Ishikawa (cell line): Measurements from ENCODE around the gene SLC31A2.

Experiments
- CEBPB ChIP-seq: IDR thresholded peaks from 2 replicates; pipeline ENCODE4 v1.6.1; 2012
- CREB1 ChIP-seq: IDR thresholded peaks from 2 replicates; pipeline ENCODE4 v1.6.1; 2012; ENCODE audit warnings: low read depth
- EGR1 ChIP-seq: IDR thresholded peaks from 2 replicates; pipeline ENCODE4 v1.6.1; 2012
- EP300 ChIP-seq: IDR thresholded peaks from 2 replicates; pipeline ENCODE4 v1.6.1; 2012; ENCODE audit warnings: borderline replicate concordance
- FOXM1 ChIP-seq: IDR thresholded peaks from 2 replicates; pipeline ENCODE4 v1.6.1; 2012; ENCODE audit warnings: low read depth, borderline replicate concordance
- NFIC ChIP-seq: IDR thresholded peaks from 2 replicates; pipeline ENCODE4 v1.6.1; 2012
- RAD21 ChIP-seq: IDR thresholded peaks from 2 replicates; pipeline ENCODE4 v1.6.1; 2012; ENCODE audit warnings: low read depth
- TAF1 ChIP-seq: IDR thresholded peaks from 2 replicates; pipeline ENCODE4 v1.6.1; 2012; ENCODE audit warnings: low read depth, mild to moderate bottlenecking
- TCF12 ChIP-seq: IDR thresholded peaks from 2 replicates; pipeline ENCODE4 v1.6.1; 2012; ENCODE audit warnings: low read depth
- TEAD4 ChIP-seq: IDR thresholded peaks from 2 replicates; pipeline ENCODE4 v1.6.1; 2012
- YY1 ChIP-seq: IDR thresholded peaks from 2 replicates; pipeline ENCODE4 v1.6.1; 2012; ENCODE audit warnings: low read depth
- ZBTB7A ChIP-seq: IDR thresholded peaks from 2 replicates; pipeline ENCODE4 v1.6.1; 2012; ENCODE audit warnings: low read depth
- TF ChIP-seq, protein P1 (sequence below): IDR thresholded peaks from 2 replicates; pipeline ENCODE4 v1.6.1; 2012
- TF ChIP-seq, protein P2 (sequence below): IDR thresholded peaks from 2 replicates; pipeline ENCODE4 v1.6.1; 2012
- TF ChIP-seq, protein P3 (sequence below): IDR thresholded peaks from 2 replicates; pipeline ENCODE4 v1.6.1; 2012; ENCODE audit warnings: low read depth, mild to moderate bottlenecking

Gene SLC31A2, protein sequence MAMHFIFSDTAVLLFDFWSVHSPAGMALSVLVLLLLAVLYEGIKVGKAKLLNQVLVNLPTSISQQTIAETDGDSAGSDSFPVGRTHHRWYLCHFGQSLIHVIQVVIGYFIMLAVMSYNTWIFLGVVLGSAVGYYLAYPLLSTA

DNA sequence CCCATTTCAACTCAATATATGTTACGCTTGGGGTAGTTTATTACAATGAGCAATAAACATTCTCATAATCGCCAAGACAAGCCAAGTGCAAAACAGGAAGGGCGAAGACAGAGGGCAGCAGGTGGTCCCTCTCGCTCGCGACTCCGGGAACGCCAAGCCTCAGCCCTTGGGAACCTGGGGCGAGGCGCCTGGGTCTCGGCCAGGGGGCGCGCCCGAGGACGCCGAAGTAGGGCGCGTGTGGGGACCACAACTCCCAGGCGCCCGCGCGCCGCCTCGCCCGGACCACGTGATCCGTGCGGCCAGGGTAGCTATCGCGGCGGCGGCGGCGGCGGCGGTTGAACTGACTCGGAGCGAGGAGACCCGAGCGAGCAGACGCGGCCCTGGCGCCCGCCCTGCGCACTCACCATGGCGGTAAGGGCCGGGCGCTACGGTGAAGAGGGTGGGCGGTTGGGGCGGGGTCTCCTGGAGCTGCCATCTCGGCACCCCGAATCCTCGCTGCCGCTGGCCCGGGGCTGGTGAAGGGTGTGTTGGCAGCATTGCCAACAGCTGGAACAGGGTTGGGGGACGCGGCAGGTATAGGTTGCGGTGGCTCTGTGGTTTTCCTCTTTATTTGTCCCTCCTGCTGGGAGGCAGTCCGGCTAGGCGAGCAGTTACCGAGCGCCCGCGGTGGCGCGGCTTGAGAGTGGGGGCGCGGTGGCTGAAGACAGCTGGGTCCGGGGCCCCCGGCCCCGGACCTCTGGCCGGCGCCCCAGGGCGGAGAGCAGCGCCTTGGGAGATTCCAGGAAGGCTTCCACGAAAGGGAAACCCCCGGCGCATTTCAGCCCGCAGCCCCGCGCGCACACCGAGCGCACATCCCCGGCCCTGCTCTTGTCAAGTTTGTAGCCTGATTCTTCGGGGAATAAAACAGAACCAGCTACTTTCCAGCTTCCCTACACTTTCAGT lies at the start of gene SLC31A2:
SLC31A2 (plus strand) TSS at position 338 of the 942 bp plus-strand sequence; CDS start at position 406, 68 bp downstream.
- TF ChIP-seq, protein P1, sequence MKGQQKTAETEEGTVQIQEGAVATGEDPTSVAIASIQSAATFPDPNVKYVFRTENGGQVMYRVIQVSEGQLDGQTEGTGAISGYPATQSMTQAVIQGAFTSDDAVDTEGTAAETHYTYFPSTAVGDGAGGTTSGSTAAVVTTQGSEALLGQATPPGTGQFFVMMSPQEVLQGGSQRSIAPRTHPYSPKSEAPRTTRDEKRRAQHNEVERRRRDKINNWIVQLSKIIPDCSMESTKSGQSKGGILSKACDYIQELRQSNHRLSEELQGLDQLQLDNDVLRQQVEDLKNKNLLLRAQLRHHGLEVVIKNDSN = peak; percentile 97
- TF ChIP-seq NFIC = peak; percentile 56; the same call in 1 of the 2 replicates
- TF ChIP-seq YY1 = peak; percentile 65
- TF ChIP-seq, protein P2, sequence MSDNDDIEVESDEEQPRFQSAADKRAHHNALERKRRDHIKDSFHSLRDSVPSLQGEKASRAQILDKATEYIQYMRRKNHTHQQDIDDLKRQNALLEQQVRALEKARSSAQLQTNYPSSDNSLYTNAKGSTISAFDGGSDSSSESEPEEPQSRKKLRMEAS = peak; percentile 51
- TF ChIP-seq EGR1 = no peak
- TF ChIP-seq EP300 = no peak; the same call in 1 of the 2 replicates
- TF ChIP-seq TCF12 = peak; percentile 45; the same call in 1 of the 2 replicates
- TF ChIP-seq CREB1 = no peak
- 0 out of 2 replicates have a peak, but pooled peaks have one; percentile 4 for TF ChIP-seq TEAD4
- peak; percentile 6; the same call in 1 of the 2 replicates for TF ChIP-seq RAD21
- TF ChIP-seq, protein P3, sequence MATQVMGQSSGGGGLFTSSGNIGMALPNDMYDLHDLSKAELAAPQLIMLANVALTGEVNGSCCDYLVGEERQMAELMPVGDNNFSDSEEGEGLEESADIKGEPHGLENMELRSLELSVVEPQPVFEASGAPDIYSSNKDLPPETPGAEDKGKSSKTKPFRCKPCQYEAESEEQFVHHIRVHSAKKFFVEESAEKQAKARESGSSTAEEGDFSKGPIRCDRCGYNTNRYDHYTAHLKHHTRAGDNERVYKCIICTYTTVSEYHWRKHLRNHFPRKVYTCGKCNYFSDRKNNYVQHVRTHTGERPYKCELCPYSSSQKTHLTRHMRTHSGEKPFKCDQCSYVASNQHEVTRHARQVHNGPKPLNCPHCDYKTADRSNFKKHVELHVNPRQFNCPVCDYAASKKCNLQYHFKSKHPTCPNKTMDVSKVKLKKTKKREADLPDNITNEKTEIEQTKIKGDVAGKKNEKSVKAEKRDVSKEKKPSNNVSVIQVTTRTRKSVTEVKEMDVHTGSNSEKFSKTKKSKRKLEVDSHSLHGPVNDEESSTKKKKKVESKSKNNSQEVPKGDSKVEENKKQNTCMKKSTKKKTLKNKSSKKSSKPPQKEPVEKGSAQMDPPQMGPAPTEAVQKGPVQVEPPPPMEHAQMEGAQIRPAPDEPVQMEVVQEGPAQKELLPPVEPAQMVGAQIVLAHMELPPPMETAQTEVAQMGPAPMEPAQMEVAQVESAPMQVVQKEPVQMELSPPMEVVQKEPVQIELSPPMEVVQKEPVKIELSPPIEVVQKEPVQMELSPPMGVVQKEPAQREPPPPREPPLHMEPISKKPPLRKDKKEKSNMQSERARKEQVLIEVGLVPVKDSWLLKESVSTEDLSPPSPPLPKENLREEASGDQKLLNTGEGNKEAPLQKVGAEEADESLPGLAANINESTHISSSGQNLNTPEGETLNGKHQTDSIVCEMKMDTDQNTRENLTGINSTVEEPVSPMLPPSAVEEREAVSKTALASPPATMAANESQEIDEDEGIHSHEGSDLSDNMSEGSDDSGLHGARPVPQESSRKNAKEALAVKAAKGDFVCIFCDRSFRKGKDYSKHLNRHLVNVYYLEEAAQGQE = no peak
- TF ChIP-seq CEBPB = no peak
- TF ChIP-seq ZBTB7A = 0 out of 2 replicates have a peak, but pooled peaks have one; percentile 54
- TF ChIP-seq FOXM1 = no peak
- 0 out of 2 replicates have a peak, but pooled peaks have one; percentile 47 for TF ChIP-seq TAF1

DNA sequence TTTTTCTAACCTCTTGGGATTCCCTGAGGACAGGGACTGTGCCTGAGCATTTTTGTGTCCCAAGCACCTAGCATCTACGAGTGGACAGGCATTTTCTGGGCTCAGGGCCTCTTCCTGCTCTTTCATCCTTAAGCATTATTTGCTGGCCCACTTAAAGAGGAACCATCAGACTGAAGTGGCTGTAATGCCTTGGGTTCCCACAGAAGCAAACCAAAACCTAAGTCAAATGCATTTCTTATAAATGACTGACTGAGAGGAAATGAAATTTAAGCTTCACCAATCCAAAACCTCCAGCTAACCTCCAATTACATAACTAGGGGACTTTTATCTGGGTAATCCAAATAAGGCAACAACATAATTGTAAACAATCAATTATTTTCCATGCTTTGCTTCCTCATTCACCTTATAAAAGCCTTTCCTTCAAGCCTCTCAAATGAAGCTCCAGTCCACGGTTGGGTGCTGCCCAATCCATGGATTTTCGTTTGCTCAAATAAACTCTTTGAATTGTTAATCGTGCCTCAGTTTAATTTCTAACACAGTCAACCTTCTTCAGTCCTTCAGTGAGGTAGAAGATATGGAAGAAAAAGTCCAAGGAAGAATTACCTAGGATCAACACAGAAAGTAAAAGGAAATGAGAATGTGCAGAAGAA lies 25.3 kb upstream of the SLC31A2 start:
- TF ChIP-seq TCF12 (no peak), CREB1 (no peak), TEAD4 (no peak), EP300 (no peak), FOXM1 (no peak), RAD21 (no peak), ZBTB7A (no peak), YY1 (no peak), NFIC (no peak), TAF1 (no peak)
- TF ChIP-seq, protein P3 = no peak
- TF ChIP-seq, protein P1 = no peak
- TF ChIP-seq, protein P2 = no peak

DNA sequence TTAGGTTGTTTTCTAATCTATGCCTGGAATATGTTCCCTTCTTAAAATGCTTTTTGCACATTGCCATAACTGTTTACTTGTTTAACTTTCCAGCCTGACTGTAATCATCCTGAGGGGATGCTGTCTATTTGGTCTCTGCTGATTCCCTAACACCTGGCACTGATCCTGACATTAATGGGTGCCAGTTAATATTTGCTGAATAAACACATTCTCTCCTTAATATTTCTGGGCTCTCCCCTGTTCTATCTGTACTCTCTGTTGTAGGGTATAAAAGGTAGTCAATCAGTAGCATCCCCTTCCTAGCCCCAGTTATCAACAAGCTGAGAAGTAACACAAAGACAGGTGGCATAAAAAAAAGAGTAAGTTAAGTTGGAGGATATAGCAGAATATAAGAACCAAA lies 21.3 kb upstream of the SLC31A2 start:
- no peak for TF ChIP-seq RAD21
- TF ChIP-seq, protein P1 = no peak
- TF ChIP-seq, protein P2 = no peak
- no peak for TF ChIP-seq TEAD4
- TF ChIP-seq TAF1 = no peak
- TF ChIP-seq NFIC = no peak
- TF ChIP-seq CREB1 = no peak
- TF ChIP-seq ZBTB7A = no peak
- no peak for TF ChIP-seq TCF12

DNA sequence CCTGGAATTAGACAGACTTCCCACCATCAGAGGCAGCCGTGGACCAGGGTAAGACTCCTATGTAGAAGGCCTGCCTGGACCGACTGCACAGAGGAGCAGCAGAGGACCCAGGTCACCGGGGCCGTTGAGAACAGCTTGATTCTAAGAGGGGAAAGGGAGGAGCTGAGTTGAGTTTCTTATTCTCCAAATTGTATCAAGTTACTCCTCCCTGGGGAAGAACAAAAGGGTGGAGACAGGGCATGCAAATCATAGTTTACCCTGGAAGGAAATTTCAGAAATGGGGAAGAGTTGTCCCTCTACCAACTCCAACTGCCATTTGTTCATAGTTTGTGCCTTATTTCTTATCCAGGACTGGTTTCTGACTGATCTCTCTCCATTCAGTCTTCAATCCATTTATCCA lies 20.9 kb upstream of the SLC31A2 start:
- TF ChIP-seq YY1 (no peak), TEAD4 (no peak), TAF1 (no peak), CREB1 (no peak), TCF12 (no peak), EGR1 (no peak), ZBTB7A (no peak), NFIC (no peak), CEBPB (no peak), RAD21 (no peak), FOXM1 (no peak), EP300 (no peak)
- TF ChIP-seq, protein P1 = no peak
- TF ChIP-seq, protein P3 = no peak
- TF ChIP-seq, protein P2 = no peak
